BJ (cell line): ENCODE results near the gene C1orf167. TPM values are rescaled to one million over a fixed set of nuclear protein-coding genes. Genes with fewer than 3 reads are reported as not detected.

Experiments
- CTCF ChIA-PET: fragments of 350-600 bp; formaldehyde crosslinking; extraction: SDS; loops from one replicate; lab custom pipeline; 2021; ENCODE audit warnings: antibody characterized with exemption, inconsistent platforms; lab: Yijun Ruan, JAX
- POLR2A ChIA-PET: fragments of 300-600 bp; sonication (Branson Sonifier 250); formaldehyde crosslinking; extraction: SDS; loops from one replicate; lab custom pipeline; 2021; ENCODE audit warnings: antibody characterized with exemption; lab: Charles Lee
- DNase-seq: peaks from one replicate; pipeline ENCODE4 v3.0.0-alpha.2; 2011; ENCODE audit warnings: low read depth
- H3K27me3 ChIP-seq: 2 replicates; pipeline ENCODE4 v1.6.0; 2011; ENCODE audit warnings: low read length; ENCODE audit not compliant: control insufficient read depth, insufficient read depth
- H3K36me3 ChIP-seq: 2 replicates; pipeline ENCODE4 v1.5.1; 2011; ENCODE audit warnings: low read length; ENCODE audit not compliant: control insufficient read depth, insufficient read depth
- H3K4me3 ChIP-seq: 2 replicates; pipeline ENCODE4 v1.5.1; 2011; ENCODE audit warnings: low read depth, mild to moderate bottlenecking, control low read depth, low read length
- polyA plus RNA-seq: library from polyadenylated mRNA; depleted of rRNA; stranded (reverse); fragments of >200 nt; gene quantifications from 2 replicates; pipeline ENCODE4 v1.2.3, GENCODE V29; 2011
- TF ChIP-seq, protein P1 (sequence below): IDR thresholded peaks from 2 replicates; pipeline ENCODE4 v1.5.1; 2011; ENCODE audit warnings: low read depth, mild to moderate bottlenecking, control low read depth, inconsistent platforms, low read length, moderate library complexity; ENCODE audit not compliant: insufficient read depth

Gene C1orf167
- polyA plus RNA-seq, 1 experiment, result 0.54 TPM

DNA sequence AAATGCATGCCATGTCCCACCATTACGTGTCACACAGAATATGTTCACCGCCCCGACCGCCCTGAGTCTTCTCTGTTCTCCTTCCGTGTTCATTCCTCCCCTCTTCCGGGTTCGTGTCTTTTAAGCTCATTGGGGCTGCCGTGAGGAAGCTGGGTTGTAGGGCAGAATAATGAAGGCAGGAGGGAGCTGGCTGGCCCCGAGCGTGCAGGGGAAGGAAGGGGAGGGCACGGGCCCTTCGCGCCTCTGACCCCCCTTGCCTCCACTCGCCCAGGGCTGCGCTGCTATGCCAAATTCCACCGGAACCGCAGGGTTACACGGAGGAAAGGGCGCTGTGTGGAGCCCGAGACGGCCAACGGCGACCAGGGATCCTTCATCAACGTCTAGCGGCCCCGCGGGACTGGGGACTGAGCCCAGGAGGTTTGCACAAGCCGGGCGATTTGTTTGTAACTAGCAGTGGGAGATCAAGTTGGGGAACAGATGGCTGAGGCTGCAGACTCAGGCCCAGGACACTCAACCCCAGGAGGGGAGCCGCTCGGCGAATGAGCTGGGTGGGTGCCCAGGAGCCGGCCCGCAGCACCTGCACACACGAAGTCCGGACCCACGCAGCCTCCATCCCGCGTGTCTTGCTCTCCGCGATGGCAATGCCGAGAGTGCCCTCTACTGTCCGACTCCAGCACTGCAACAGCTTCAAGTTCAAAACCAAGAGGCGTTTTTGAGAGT is 42.5 kb upstream of the C1orf167 start:
- no peaks in the 10 kb centered on the region for H3K36me3 ChIP-seq
- no peak for DNase-seq
- CTCF ChIA-PET, result interaction anchor here (0.6 to 7.1 kb wide), 26 partner anchors 9 to 698 kb away, joined by 3 to 86 read pairs (median 4); partner anchors contain the start of genes AGTRAP, FBXO2, FBXO6 and MAD2L2
- H3K27me3 ChIP-seq, result peaks cover 2% of the 10 kb centered on the region
- TF ChIP-seq, protein P1, sequence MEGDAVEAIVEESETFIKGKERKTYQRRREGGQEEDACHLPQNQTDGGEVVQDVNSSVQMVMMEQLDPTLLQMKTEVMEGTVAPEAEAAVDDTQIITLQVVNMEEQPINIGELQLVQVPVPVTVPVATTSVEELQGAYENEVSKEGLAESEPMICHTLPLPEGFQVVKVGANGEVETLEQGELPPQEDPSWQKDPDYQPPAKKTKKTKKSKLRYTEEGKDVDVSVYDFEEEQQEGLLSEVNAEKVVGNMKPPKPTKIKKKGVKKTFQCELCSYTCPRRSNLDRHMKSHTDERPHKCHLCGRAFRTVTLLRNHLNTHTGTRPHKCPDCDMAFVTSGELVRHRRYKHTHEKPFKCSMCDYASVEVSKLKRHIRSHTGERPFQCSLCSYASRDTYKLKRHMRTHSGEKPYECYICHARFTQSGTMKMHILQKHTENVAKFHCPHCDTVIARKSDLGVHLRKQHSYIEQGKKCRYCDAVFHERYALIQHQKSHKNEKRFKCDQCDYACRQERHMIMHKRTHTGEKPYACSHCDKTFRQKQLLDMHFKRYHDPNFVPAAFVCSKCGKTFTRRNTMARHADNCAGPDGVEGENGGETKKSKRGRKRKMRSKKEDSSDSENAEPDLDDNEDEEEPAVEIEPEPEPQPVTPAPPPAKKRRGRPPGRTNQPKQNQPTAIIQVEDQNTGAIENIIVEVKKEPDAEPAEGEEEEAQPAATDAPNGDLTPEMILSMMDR, result peak; percentile 97
- H3K4me3 ChIP-seq, result peak overlapping the region; percentile 21; the same call in 1 of the 2 replicates
- POLR2A ChIA-PET, result no interaction called here

DNA sequence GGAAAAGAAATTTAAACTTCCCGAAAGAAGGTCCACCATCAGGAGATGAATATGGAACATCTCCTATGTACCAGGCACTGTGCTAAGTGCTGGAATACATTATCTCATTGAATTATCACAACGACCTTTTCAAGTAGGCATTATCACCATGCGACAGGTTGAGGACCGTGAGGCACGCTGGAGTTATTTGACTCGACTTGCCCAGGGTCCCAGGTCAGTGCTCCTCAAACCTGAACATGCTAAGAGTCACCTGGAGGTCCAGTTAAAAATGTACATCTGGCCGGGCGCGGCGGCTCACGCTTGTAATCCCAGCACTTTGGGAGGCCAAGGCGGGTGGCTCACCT is 42.0 kb upstream of the C1orf167 start:
- TF ChIP-seq, protein P1, result no peak
- Histone ChIP-seq H3K4me3 (no peak overlapping the region), H3K27me3 (peaks cover 2% of the 10 kb centered on the region), H3K36me3 (no peaks in the 10 kb centered on the region)
- CTCF ChIA-PET, result interaction anchor here (0.6 to 7.1 kb wide), 23 partner anchors 9 to 699 kb away, joined by 3 to 86 read pairs (median 5); partner anchors contain the start of genes AGTRAP, FBXO2, FBXO6 and MAD2L2
- POLR2A ChIA-PET, result no interaction called here
- DNase-seq, result no peak

DNA sequence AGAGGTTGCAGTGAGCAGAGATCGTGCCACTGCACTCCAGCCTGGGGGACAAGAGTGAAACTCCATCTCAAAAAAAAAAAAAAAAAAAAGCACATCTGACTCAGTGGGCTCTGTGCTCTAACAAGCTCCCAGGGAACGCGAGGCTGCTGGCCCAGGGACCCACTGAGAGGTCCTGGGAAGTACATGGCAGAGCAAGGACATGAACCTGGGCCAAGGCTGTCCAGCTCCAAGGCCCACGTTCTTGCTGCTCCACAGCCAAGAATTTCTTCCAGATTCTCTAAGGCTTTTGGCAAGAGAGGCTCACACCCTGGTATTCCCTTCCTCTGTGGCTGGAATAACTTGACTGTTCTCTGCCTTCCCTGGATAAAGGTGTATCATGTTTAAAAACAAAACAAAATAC is 41.5 kb upstream of the C1orf167 start:
- POLR2A ChIA-PET, result no interaction called here
- TF ChIP-seq, protein P1, result no peak
- peaks cover 2% of the 10 kb centered on the region for H3K27me3 ChIP-seq
- DNase-seq, result no peak
- no peak overlapping the region for H3K4me3 ChIP-seq
- CTCF ChIA-PET, result interaction anchor here (0.6 to 7.1 kb wide), 13 partner anchors 11 to 682 kb away, joined by 3 to 86 read pairs (median 14); partner anchors contain the start of genes AGTRAP, FBXO2, FBXO6 and MAD2L2
- no peaks in the 10 kb centered on the region for H3K36me3 ChIP-seq

DNA sequence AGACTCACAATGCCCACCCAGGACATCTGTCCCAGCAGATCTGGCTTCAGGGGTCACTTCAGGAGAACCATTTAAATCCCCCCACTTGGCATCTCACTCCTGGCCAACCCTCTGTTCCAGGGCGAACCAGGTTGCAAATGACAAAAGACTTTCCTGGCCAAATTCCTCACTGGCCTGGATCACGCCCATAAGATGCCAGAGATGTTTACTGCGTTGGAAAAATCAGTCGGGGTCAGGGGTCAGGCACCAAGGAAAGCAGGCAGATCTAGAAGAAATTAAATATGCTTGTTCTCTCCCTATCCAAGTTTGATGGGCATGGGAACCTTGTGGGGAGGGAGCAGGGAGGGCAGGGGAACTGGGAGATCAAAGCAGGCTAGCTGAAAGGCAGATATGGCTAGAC is 40.7 kb upstream of the C1orf167 start:
- TF ChIP-seq, protein P1, result no peak
- DNase-seq, result no peak
- ChIA-PET CTCF (interaction anchor here (1.0 to 7.1 kb wide), 8 partner anchors 12 to 684 kb away, joined by 3 to 86 read pairs (median 16); partner anchors contain the start of genes AGTRAP, FBXO2 and FBXO6), POLR2A (no interaction called here)
- Histone ChIP-seq H3K4me3 (no peak overlapping the region), H3K36me3 (no peaks in the 10 kb centered on the region), H3K27me3 (peaks cover 2% of the 10 kb centered on the region)

DNA sequence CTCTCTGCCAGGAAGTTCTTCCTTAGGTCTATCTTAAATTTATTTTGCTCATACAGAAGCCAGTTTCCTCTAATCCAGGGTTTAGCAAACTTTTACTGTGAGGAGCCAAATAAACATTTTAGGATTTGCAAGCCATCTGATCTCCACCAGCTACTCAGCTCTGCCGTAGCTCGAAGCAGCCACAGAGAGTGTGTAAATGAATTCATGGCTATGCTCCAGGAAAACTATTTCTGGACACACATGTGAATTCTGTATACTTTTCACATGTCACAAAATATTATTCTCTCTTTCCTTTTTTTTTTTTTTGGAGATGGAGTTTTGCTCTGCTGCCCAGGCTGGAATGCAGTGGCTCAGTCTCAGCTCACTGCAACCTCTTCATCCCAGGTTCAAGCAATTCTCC is 39.5 kb upstream of the C1orf167 start:
- TF ChIP-seq, protein P1, result no peak
- Histone ChIP-seq H3K4me3 (no peak overlapping the region), H3K36me3 (no peaks in the 10 kb centered on the region), H3K27me3 (peaks cover 2% of the 10 kb centered on the region)
- ChIA-PET POLR2A (no interaction called here), CTCF (interaction anchor here (0.9 to 7.1 kb wide), 4 partner anchors 8 to 685 kb away, joined by 3 to 86 read pairs (median 4); no protein-coding TSS in a partner anchor)
- DNase-seq, result no peak
